Gastrocnemius medialis (tissue), 4 donors: Measurements from ENCODE around the gene RAB4B.
"Not testable (repeated sequence)": the region's sequence is repeated elsewhere in the genome, so short reads cannot be mapped to it uniquely, and the experiment has no call there.

Experiments
- CTCF ChIP-seq, 5 experiments: fragments of 450-650 bp in 3 of 5; fragments of 200-600 bp in 2 of 5; sonication (generic) in 2 of 5; IDR thresholded peaks in 4 of 5; conservative IDR thresholded peaks in 1 of 5; 1 replicate in 4 of 5; 2 replicates in 1 of 5; pipeline ENCODE4 v1.5.1; 2016 to 2019; ENCODE audit warnings: antibody characterized with exemption in 5 of 5, mild to moderate bottlenecking in 3 of 5, moderate library complexity in 3 of 5
- POLR2A ChIP-seq, 2 donors: fragments of 450-650 bp; IDR thresholded peaks; one replicate each; pipeline ENCODE4 v1.6.1; 2017; ENCODE audit warnings: antibody characterized with exemption in 2 of 2, mild to moderate bottlenecking in 2 of 2, moderate library complexity in 2 of 2

DNA sequence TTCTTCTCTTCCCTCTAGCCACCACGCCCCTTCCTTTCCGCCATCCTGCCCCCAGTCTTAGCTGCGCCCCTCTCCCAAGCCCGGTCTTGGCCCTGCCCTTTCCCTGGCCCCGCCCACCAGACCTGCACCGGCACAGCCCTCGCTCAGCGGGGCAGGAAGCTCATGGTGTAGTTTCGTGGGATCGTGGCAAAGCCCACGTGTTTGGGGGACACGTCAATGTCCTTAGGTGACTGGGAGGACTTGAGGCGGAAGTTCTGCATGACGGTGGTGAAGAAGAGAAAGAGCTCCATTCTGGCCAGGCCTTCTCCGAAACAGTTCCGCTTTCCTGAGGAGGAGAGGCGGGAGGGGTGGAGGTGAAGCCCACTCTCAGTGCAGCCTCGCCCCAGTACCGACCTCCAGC is 65.6 kb downstream of the RAB4B start:
- TF ChIP-seq CTCF (IDR thresholded peaks at IDR 0.05 in 4 of 5, conservative IDR thresholded peaks at IDR 0.05 in 1 of 5); POLR2A (IDR thresholded peaks at IDR 0.05): not testable (repeated sequence)
